Astrocyte (in vitro differentiated cells and primary cell): Measurements from ENCODE around the gene C17orf107. TPM values are rescaled to one million over a fixed set of nuclear protein-coding genes. Genes with fewer than 3 reads are reported as not detected.

Experiments used
- DNase-seq: peaks from one replicate; pipeline ENCODE4 v3.0.0-alpha.2; 2010; ENCODE audit warnings: low read depth
- FAIRE-seq: peaks from 2 replicates; lab custom pipeline; 2011; peaks lifted over from hg19 to GRCh38; lab: Jason Lieb, UNC
- H2AFZ ChIP-seq: 2 replicates; pipeline ENCODE4 v1.6.0; 2012; ENCODE audit warnings: low read depth, low read length, inconsistent platforms
- H3K27ac ChIP-seq: 2 replicates; pipeline ENCODE4 v1.5.1; 2011; ENCODE audit warnings: low read depth, low read length, inconsistent platforms
- H3K27me3 ChIP-seq: 2 replicates; pipeline ENCODE4 v1.6.0; 2011; ENCODE audit warnings: low read length, inconsistent platforms; ENCODE audit not compliant: insufficient read depth
- H3K36me3 ChIP-seq: 2 replicates; pipeline ENCODE4 v1.5.1; 2011; ENCODE audit warnings: low read length, inconsistent platforms; ENCODE audit not compliant: insufficient read depth
- H3K4me1 ChIP-seq: 2 replicates; pipeline ENCODE4 v1.5.1; 2011; ENCODE audit warnings: low read length, inconsistent platforms; ENCODE audit not compliant: insufficient read depth
- H3K4me2 ChIP-seq: 2 replicates; pipeline ENCODE4 v1.6.0; 2012; ENCODE audit warnings: low read length, inconsistent platforms
- H3K4me3 ChIP-seq: 2 replicates; pipeline ENCODE4 v1.5.1; 2011; ENCODE audit warnings: low read depth, mild to moderate bottlenecking, low read length, inconsistent platforms; ENCODE audit not compliant: insufficient read depth
- H3K79me2 ChIP-seq: 2 replicates; pipeline ENCODE4 v1.6.0; 2012; ENCODE audit warnings: mild to moderate bottlenecking, low read length, inconsistent platforms; ENCODE audit not compliant: insufficient read depth
- H3K9ac ChIP-seq: 2 replicates; pipeline ENCODE4 v1.6.0; 2012; ENCODE audit warnings: mild to moderate bottlenecking, low read length, inconsistent platforms
- H3K9me3 ChIP-seq: 2 replicates; pipeline ENCODE4 v1.5.1; 2012; ENCODE audit warnings: low read depth, mild to moderate bottlenecking, low read length, inconsistent platforms; ENCODE audit not compliant: insufficient read depth
- H4K20me1 ChIP-seq: 2 replicates; pipeline ENCODE4 v1.6.0; 2012; ENCODE audit warnings: low read length, inconsistent platforms; ENCODE audit not compliant: insufficient read depth
- H3K27ac Mint-ChIP-seq: one replicate; pipeline ENCODE4 v1.8.0; 2021; ENCODE audit warnings: mild to moderate bottlenecking, mixed read lengths; ENCODE audit not compliant: unreplicated experiment
- H3K27me3 Mint-ChIP-seq: one replicate; pipeline ENCODE4 v1.8.0; 2021; ENCODE audit warnings: low read depth, mixed read lengths; ENCODE audit not compliant: unreplicated experiment
- H3K36me3 Mint-ChIP-seq: one replicate; pipeline ENCODE4 v1.8.0; 2021; ENCODE audit warnings: low read depth, mixed read lengths; ENCODE audit not compliant: unreplicated experiment
- H3K4me1 Mint-ChIP-seq: one replicate; pipeline ENCODE4 v1.8.0; 2021; ENCODE audit warnings: low read depth, mixed read lengths; ENCODE audit not compliant: unreplicated experiment
- H3K4me3 Mint-ChIP-seq: one replicate; pipeline ENCODE4 v1.8.0; 2021; ENCODE audit warnings: mild to moderate bottlenecking, moderate library complexity, mixed read lengths; ENCODE audit not compliant: unreplicated experiment
- H3K9me3 Mint-ChIP-seq: one replicate; pipeline ENCODE4 v1.8.0; 2021; ENCODE audit warnings: mild to moderate bottlenecking, mixed read lengths; ENCODE audit not compliant: unreplicated experiment
- CTCF ChIP-seq: IDR thresholded peaks from 2 replicates; pipeline ENCODE4 v1.5.1; 2011; ENCODE audit warnings: low read depth, mild to moderate bottlenecking, inconsistent platforms, low read length, moderate library complexity; ENCODE audit not compliant: insufficient read depth
- EZH2 ChIP-seq: IDR thresholded peaks from 2 replicates; pipeline ENCODE4 v1.6.1; 2012; ENCODE audit warnings: mild to moderate bottlenecking, low read length, inconsistent platforms; ENCODE audit not compliant: insufficient read depth
- total RNA-seq: library from RNA; stranded (reverse); gene quantifications from 2 replicates; pipeline ENCODE4 v1.2.1, GENCODE V29; 2021

Gene C17orf107
- total RNA-seq, 1 donor from 2014 or later = 2.2 TPM

GRCh38 chr17:4940555-4941318, 41.4 kb downstream of the C17orf107 start:
- peaks cover 37% of the 10 kb centered on the region for H3K4me1 Mint-ChIP-seq
- no peak for DNase-seq

GRCh38 chr17:4941319-4941610, 41.9 kb downstream of the C17orf107 start:
- peaks cover 19% of the 10 kb centered on the region for H3K36me3 Mint-ChIP-seq
- no peaks in the 10 kb centered on the region for H3K27me3 ChIP-seq
- no peaks in the 10 kb centered on the region for H3K27me3 Mint-ChIP-seq
- no peak for DNase-seq
- peaks cover 40% of the 10 kb centered on the region for H3K4me1 ChIP-seq
- peak overlapping the region; percentile 85 for H3K4me3 ChIP-seq
- peaks cover 37% of the 10 kb centered on the region for H3K4me1 Mint-ChIP-seq
- no peaks in the 10 kb centered on the region for H3K9me3 ChIP-seq
- peak overlapping the region; percentile 96 for H3K27ac ChIP-seq
- no peak for FAIRE-seq
- peak overlapping the region; percentile 95 for H3K4me3 Mint-ChIP-seq
- H3K27ac Mint-ChIP-seq = peak overlapping the region; percentile 99
- H2AFZ ChIP-seq = no peak overlapping the region
- TF ChIP-seq CTCF = no peak
- TF ChIP-seq EZH2 = no peak
- peaks cover 2% of the 10 kb centered on the region for H3K9me3 Mint-ChIP-seq
- H3K79me2 ChIP-seq = peaks cover 79% of the 10 kb centered on the region
- peaks cover 50% of the 10 kb centered on the region for H4K20me1 ChIP-seq
- peak overlapping the region; percentile 97 for H3K4me2 ChIP-seq
- H3K9ac ChIP-seq = peak overlapping the region; percentile 97
- H3K36me3 ChIP-seq = peaks cover 32% of the 10 kb centered on the region

More at GRCh38 chr17:4940555-4941318, 41.4 kb downstream of the C17orf107 start:
- TF ChIP-seq CTCF = no peak
- no peak for TF ChIP-seq EZH2
- Histone ChIP-seq H3K27ac (peak overlapping the region; percentile 96), H3K27me3 (no peaks in the 10 kb centered on the region), H3K9me3 (no peaks in the 10 kb centered on the region), H3K9ac (peak overlapping the region; percentile 97), H3K36me3 (peaks cover 29% of the 10 kb centered on the region), H3K4me2 (peak overlapping the region; percentile 97), H3K4me3 (peak overlapping the region; percentile 85), H3K4me1 (peaks cover 35% of the 10 kb centered on the region), H4K20me1 (peaks cover 45% of the 10 kb centered on the region), H3K79me2 (peaks cover 74% of the 10 kb centered on the region), H2AFZ (peak overlapping the region; percentile 81)
- no peak for FAIRE-seq
- Mint-ChIP-seq H3K27me3 (no peaks in the 10 kb centered on the region), H3K9me3 (peaks cover 2% of the 10 kb centered on the region), H3K36me3 (peaks cover 15% of the 10 kb centered on the region), H3K4me3 (peak overlapping the region; percentile 95), H3K27ac (peak overlapping the region; percentile 99)
